Measurements from ENCODE around the gene SNX9.

Gene SNX9

DNA sequence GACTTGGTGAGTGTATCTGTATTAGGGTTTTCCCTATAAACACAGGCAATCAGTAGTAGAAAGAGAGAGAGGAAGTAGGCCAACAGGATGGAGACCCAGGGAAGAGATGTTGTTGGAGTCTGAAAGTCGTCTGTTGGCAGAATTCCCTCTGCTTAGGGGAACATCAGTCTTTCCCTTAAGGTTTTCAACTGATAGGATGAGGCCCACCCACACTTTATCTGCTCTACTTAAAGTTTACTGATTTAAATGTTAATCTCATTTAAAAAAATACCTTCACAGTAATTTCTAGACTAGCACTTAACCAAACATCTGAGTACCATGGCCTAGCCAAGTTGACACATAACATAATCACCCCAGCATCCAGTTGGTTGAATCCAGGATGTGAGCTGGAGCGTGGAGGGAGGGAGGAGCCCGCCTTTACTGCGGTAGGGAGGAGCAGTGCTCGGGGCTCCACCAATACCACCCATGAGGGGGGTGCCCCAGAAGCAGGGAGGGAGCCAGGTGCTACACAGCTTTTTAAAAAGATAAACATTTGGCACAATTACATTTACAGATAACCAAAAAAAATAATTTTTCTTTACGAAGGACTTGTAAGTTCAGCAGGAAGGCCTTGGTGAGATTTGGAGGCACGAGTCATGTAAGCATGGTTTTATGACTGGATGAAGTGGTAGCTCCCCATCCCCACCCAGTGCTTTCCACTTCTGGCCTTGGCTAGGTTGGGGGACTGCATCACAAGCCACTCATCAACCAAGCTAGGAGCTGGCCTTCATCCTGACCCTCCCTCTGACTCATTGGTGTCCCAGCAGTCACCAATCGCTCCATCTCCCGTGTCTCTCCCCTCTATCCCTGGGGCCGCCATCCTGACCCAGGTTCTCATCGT lies 18.4 kb upstream of the SNX9 start:
- no peak for DNase-seq (ENCODE audit: low spot score)

DNA sequence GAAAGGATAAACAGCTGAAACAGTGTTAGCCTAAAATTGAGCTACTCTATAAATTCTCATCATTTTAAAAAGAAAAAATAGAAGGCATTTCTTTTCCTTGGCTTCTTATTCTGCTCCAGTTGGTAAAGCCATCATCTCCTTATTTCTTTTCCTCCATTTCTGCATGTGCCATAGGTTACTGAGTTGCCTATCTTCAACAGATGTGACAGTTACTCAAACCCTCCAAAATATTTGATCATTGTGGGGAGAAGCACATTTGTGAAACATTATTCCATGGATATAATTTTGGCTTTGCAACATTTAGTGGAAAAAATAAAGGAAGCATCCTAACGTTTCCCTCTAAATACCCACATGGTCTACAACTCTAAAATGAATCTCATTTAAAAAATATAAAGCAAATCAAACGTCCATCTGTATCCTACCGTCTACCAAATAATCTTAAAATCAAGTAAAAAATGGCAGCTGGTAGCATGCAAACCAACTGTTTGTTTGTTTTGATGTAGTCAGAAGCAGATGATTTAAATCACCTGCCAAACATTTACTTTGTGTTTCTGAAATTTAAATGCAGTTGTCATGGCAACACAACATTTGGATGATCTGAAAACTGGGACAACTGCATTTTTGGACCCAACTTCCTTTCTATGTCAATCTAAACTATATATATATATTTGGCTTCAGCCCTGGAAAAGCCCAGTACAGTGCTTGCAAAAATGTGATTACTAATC lies 16.8 kb upstream of the SNX9 start:
- no peak for DNase-seq (ENCODE audit: low spot score)

DNA sequence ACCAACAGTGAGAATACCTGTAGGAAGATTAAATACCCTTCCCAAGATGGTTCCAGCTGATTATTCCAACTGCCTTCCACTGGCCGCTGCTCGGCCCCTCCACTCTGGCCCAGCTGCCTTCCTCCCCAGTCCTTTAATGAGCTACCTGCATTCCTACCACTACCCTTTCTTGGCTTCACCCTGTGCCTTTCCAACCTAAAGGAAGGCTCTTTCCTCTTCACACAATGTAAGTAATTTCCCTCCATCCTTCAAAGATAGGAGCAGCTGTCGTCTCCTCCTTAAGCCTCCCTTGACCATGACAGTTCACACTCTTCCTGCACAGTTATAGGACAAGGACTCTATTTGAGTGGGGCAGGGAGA lies 16.2 kb upstream of the SNX9 start:
- DNase-seq (ENCODE audit: low spot score), result no peak

DNA sequence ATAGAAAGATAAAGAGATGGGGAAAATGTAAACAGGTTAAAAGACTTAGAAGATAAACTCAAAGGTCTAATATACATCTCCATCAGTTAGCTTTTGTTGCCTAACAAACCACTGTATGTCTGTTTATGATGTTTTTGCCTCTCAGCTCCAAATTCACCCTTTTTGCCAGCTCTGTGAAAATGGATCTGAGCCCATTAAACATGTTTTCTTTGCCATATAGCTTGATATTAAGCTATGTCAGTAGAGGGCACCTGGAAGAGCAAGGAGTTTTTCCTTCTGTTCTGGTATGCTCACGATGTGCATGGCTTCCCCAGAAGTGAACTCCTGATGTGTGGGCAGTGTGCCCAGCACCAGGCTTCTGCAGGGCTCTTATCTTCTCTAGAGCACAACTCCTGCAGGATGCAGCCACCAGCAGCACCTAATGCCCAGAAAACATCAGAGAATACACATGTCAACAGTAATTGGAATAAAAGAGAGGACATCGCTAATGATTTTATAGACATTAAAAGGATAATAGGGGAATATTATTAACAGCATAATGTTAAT lies 14.6 kb upstream of the SNX9 start:
- no peak for DNase-seq (ENCODE audit: low spot score)

DNA sequence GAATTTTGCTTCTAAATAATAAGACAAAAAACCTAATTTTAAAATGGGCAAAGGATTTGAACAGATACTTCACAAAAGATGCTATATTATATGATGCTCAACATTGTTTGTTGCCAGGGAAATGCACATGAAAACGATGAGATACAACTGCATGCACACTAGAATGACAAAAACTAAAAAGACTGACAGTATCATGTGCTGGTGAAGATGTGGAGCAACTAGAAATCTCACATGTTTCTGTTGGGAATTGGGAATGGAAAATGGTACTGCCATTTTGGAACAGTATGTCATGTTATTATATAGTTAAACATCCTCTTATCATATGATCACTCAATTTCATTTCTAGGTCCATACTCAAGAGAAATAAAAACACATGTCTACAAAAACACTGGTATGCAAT lies 13.4 kb upstream of the SNX9 start:
- DNase-seq (ENCODE audit: low spot score), result no peak

DNA sequence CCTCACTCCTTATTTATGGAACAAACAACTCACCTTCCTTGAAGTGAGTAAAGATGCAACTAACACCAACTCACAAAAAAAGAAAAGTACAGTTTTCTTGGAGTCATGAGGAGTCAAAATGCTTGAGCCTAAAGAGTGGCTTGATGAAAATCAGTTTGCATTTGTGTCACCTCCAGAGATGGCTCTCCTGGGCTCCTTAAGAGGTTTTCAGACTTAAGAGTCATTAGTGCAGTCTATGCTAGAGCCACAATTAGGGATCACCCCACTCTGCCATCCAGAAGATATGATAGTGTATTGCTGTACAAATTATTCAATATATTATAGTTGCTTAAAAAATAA lies 11.9 kb upstream of the SNX9 start:
- no peak for DNase-seq (ENCODE audit: low spot score)

DNA sequence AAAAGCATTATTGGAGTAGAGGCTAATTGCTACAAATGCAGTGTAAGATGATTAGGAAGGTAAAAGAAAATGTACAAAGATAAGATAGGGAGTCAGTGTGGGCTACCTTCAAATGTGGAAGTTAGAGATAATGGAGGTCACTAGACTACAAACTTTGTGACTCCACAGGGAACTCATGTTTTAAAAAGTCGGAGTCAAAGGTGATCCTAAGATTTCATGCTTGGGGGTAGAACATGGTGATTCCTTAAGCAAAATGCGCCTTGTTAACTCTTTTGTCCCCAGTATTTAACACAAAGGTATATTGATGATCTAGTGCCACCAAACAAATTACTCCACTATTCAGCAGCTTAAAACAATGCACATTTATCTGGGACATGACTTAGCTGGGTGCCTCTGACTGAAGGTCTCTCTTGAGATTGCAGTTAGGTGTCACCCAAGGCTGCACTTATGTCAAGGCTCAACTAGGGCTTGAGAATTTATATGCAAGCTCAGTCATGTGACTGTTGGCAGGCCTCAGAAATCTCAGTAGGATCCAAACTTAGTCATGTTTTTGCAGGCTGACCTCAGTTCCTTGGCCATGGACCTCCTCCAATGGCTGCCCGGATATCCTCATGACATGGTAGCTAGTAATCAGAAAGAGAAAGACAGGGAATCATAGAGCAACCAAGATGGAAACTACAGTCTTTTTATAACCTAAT lies 11.4 kb upstream of the SNX9 start:
- no peak for DNase-seq (ENCODE audit: low spot score)

DNA sequence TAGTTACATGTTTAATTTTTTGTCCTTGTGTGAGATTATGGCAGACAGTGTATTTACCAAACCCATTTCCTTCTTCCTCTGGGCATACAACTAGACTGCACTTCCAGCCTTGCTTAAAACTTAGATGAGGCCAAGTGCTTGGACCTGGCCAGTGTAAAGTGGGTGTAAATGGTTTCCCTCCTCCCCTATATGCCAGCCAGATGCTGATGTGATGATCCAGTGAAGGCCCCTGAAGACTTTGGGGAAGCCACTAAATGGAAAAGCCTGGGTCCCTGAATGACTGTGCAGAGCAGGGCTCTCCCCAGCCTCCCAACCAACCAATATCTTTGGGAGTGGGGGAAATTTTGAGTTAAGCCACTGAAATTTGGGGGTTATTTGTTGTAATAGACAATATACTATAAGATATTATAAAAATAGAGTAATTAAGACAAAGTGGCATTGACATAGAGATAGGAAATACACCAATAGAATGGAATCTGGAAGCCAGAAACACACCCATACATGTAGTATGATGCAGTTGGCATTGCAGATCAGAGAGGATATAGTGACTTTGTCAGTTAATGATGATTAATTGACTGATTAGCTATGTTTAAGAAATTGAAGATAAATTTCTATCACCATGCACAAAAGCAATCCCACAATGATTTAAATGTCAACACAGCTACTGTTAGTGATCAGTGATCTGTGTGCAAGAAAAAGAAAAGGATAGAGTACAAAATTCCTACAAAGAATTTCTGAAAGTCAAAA lies 10.4 kb upstream of the SNX9 start:
- no peak for DNase-seq (ENCODE audit: low spot score)

DNA sequence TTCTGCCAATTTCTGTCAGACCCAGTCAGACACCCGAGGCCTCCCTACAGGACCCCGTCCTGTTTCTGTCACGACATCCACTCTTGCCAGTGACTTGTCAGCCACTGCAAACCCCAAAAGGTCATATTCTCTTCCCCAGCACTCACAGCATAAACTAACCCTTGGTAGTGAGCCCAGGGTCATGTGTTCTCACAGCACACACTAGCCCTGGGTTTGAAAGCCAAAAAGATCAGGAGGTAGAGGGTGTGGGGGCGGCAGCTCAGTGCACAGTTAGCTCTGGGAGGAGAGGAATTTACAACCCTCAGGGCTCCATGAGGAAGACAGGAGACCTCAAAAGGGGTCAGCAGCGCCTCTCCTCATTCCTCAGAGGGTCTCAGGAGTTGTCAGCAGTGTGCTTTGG lies 9.9 kb upstream of the SNX9 start:
- DNase-seq (ENCODE audit: low spot score), result no peak

DNA sequence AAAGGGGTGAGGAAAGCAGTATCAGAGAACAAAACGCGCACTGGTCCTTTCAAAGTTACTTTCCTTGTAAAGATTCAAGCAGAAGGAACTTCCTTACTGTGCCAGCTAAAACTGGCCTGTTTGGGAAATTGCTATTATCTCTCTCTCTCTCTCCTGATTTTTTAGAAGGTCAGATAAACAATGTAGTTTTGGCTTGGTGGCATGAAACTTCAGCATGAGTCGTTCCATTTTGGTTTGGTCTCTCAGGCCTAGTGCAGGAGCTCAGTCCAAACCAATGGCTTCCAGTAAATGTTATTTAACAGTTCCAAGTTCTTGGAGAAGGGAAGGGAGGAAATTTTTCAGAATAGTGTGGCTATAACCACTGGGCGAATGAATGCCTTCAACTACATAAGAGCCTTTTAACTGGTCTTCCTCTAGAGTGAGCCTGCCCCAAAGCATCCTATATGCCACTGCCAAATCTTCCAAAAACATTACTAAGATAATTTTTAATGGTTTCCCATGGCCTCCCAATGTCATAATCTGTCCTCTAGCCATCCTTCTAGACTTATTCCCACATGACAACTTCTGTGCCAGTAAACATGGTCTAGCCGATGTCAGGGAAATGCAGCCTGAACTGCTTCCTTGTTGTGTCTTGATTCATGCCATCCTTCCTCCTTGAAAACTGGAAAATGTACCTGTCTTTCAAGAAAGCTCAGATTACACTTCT lies 9.1 kb upstream of the SNX9 start:
- no peak for DNase-seq (ENCODE audit: low spot score)

DNA sequence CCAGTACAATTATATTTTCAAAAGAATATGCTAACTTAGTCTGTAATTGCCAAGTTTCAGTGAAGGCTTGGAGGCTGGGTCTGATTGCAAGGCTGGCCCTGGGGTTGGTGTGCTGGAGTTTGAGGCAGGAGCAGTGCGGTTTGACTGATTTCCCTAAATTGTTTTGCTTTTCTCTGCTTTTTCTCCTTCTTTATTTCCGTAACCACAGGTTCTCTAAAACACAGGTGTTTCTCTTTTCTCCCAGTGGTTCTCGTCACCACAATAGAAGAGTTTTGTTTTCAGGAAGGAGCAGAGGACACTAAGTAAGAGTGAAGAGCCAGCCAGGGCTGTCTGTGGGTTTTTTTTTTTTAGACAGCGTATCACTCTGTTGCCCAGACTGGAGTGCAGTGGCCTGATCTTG lies 8.2 kb upstream of the SNX9 start:
- no peak for DNase-seq (ENCODE audit: low spot score)

DNA sequence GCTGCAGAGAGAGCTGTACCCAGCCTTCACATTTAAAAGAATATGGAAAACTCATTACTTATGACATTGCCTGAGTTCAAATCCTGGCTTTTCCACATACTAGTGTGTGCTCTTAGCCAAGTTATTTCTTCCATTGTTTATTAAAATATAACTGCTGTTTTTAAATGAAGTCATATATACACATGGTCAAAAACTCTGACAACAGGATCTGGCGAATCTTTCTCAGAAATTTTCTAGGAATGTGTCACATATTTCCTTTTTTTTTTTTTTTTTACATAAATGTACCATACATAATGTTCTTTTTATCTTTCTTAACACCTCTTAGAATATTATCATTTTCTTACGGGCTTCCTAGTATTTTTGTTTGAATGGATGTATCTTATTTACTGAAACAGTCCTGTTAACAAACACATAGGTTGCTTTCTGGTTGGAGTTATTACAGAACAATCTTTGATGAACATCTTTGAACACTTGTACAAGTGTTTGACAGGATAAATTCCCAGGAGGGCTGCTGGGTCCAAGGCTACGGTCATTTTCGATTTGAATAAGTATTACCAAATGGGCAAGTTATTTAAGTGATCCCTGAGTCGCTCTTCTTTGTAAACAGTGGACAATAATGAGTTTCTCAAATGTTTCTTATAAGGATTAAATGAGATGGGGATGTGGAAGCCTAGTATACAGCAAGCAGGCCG lies 1.6 kb upstream of the SNX9 start:
- no peak for DNase-seq (ENCODE audit: low spot score)

DNA sequence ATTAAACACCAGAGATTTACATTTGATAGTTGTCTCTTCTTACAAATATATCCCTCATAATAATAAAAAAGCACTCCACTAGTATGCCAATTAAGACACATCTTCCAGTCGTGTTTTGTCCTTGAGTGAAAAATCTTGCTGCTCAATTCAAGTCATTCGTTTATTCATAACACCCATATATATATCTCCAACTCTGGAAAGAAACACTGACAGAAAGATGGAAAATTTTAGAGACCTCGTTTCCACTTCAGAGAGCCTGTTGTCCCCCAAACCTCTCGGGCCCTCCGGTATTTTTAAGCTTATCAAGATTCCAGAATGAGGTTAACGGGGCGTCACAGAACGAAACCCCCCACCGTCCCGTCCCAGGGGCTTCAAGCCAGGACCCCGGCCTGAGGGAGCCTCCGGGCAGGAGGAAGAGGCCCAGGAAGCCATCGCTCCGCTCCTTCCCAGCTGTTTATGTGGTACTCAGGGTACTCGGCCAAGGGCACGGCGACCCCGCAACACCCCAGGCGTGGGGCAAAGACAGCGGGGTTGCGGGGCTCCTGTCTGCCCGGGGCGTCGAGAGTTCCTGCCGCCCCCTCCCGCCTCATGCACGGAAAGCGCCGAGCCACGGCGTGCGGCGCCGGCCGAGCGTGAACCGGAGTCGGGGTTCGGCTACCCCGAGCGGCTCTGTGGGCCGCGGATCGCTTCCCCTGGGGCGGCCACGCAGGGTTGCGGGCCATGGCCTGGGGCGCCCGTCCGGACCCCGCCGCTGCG lies 623 bp upstream of the SNX9 start:
- peak; percentile 19 for DNase-seq (ENCODE audit: low spot score)

DNA sequence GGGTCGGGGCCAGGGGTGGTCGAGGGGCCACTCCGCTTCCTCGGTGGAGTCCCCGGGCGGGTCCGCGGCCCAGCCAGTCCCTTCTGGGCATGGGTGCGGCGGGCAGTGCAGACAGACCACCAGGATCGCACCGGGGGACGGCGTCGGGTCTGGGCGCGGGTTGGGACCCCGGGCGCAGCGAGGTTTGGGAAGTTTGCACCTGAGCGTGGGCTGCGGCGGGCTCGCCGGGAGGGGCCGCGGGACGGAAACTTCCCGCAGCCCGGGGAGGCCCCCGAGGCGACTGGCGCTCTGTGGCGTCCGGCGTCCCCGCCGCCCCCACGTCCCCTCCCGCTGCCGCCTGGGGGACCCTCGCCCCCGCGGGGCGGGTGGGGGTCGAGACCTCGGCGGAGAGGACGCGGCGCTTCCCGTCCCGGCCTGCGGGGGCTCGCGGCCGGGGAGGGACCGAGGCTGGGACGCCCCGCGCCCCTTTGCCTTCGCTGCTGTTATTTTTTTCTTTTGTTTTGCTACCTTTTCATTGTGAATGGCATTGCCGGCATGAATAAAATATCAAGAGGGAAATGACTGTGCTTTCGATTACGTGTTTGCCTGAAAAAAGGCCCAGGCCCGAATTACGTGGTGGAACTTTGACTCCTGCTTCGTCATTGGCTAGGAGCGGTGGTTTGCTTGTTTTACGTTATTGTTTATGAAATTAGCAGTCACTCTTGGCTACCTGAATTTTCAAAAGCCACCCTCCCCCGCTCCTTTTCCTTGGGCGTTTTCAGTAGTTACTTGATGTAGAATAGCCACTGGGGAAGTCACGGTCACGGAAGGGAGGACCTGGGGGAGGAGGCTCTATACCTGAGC lies 703 bp downstream of the SNX9 start:
- peak; percentile 46 for DNase-seq (ENCODE audit: low spot score)

DNA sequence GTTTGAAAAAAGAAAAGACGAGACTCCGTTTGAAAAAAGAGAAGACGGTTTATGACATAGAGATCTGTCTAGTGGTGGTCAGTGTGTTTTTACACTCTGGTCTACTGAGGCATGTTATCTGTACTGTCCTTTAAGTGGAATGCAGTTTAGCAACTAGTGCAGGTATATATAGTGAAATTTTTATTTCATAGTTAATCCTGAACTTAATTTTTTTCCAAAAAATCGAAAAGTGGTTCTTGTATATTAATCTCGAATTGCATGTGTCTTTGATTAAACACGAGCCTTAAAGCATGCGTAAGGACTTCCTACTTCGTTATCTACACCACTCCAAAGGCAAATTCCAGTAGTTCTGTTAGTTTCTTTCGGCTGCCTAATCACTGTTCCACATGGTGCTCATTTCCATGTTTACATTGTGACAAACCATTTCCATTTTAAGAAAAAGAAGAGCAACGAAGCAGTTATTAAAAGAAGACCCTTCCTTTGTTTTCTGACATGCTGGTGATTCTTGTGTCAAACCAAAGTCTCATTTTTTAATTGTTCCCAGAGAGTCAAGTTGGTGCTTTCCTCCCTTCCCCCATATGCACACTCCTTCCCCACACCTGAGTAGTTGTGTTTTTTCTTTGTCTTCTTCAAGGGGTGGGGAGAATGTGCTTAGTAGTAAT lies 2.3 kb downstream of the SNX9 start:
- DNase-seq (ENCODE audit: low spot score), result no peak

DNA sequence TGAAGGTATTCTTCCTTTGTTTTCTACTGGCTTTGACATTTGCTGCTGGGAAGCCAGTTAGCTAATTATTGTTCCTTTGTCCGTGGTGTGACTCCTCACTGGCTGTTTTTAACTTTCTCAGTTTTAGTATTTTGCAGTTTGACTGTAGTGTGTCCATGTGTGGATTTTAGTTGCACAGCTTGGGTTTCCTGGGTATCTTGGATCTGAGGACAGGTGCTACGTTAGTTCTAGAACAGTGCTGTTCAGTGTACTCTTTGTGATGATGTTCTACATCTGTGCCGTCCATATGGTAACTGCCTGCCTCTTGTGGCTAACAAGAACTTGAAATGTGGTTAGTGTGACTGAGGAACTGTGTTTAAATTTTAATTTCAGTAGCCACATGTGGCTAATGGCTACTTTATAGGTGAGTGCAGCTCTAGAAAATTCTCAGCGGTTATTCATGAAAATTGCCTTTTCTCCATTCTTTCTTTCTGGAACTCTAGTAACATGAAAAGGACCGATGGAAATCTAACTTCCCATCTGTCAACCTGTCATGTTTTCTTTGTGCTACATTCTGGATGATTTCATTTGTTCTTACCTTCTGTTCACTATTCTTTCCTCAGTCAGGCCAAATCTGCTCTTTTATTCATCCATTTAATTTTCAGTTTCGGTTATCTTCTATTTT lies 7.4 kb downstream of the SNX9 start:
- peak; percentile 73 for DNase-seq (ENCODE audit: low spot score)

DNA sequence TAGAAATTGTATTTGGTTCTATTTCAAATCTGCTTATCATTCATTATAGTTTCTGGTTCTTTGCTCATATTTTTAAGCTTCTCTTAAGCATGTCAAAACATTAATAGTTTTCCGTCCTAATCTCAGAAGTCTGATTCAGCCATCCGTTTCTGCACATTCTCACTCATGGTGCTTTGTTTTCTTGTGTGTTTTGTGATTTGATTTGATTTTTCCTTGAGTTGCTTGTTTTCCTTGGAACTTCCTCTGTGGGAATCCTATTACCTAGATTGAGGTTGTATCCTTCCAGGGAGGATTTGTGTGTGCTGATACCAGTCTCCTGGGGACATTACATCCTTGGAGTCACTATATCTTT lies 7.9 kb downstream of the SNX9 start:
- DNase-seq (ENCODE audit: low spot score), result no peak
